ENCODE results near the gene HLA-DPB1.

HLA-DPB1 gene

GRCh38 chr6:33078442-33078841, 2.7 kb downstream of the HLA-DPB1 start:
- Histone ChIP-seq H3F3A (ENCODE audit: insufficient read depth, low read length) (no peaks in the 10 kb centered on the region), H3K27ac (ENCODE audit: low read length) (no peak overlapping the region), H3K4me3 (ENCODE audit: low read length) (no peak overlapping the region)

GRCh38 chr6:33078919-33079521, 3.2 kb downstream of the HLA-DPB1 start:
- DNase-seq: no peak
- Histone ChIP-seq H3K27ac (ENCODE audit: low read length) (no peak overlapping the region), H3K4me1 (ENCODE audit: low read length) (peaks cover 11% of the 10 kb centered on the region), H3K36me3 (replicated peaks; ENCODE audit: insufficient read depth, low read length) (no peaks in the 10 kb centered on the region), H3K79me2 (ENCODE audit: low read length) (no peaks in the 10 kb centered on the region), H3K4me3 (ENCODE audit: low read length) (no peak overlapping the region), H2AFZ (ENCODE audit: low read length) (no peak overlapping the region), H3K27me3 (replicated peaks; ENCODE audit: insufficient read depth, low read length) (no peaks in the 10 kb centered on the region), H3F3A (ENCODE audit: insufficient read depth, low read length) (no peaks in the 10 kb centered on the region), H3K9me2 (replicated peaks; ENCODE audit: insufficient read depth, low read length) (no peaks in the 10 kb centered on the region), H3K4me2 (ENCODE audit: low read depth, low read length) (no peak overlapping the region), H3K9ac (ENCODE audit: low read length) (no peak overlapping the region), H4K20me1 (ENCODE audit: insufficient read depth, low read length) (no peaks in the 10 kb centered on the region), H3K9me3 (replicated peaks; ENCODE audit: insufficient read depth, low read length) (no peaks in the 10 kb centered on the region)
- TF ChIP-seq CTCF (IDR thresholded peaks at IDR 0.05; ENCODE audit: low read length) (no peak), EZH2phosphoT487 (IDR thresholded peaks at IDR 0.05; ENCODE audit: low read length) (no peak)

More at GRCh38 chr6:33078442-33078841, 2.7 kb downstream of the HLA-DPB1 start:
- no peaks in the 10 kb centered on the region for H3K27me3 ChIP-seq (replicated peaks; ENCODE audit: insufficient read depth, low read length)
- H3K9ac ChIP-seq (ENCODE audit: low read length): no peak overlapping the region
- no peaks in the 10 kb centered on the region for H4K20me1 ChIP-seq (ENCODE audit: insufficient read depth, low read length)
- H3K36me3 ChIP-seq (replicated peaks; ENCODE audit: insufficient read depth, low read length): no peaks in the 10 kb centered on the region
- no peak overlapping the region for H2AFZ ChIP-seq (ENCODE audit: low read length)
- H3K9me3 ChIP-seq (replicated peaks; ENCODE audit: insufficient read depth, low read length): no peaks in the 10 kb centered on the region
- H3K9me2 ChIP-seq (replicated peaks; ENCODE audit: insufficient read depth, low read length): no peaks in the 10 kb centered on the region
- no peaks in the 10 kb centered on the region for H3K79me2 ChIP-seq (ENCODE audit: low read length)
- peaks cover 11% of the 10 kb centered on the region for H3K4me1 ChIP-seq (ENCODE audit: low read length)
- H3K4me2 ChIP-seq (ENCODE audit: low read depth, low read length): no peak overlapping the region
- DNase-seq: no peak
- TF ChIP-seq CTCF (IDR thresholded peaks at IDR 0.05; ENCODE audit: low read length): no peak
- no peak for TF ChIP-seq EZH2phosphoT487 (IDR thresholded peaks at IDR 0.05; ENCODE audit: low read length)
- TF ChIP-seq EZH2 (optimal IDR thresholded peaks at IDR 0.05; ENCODE audit: low read depth, low read length): no peak

- TF ChIP-seq CTCF (IDR thresholded peaks at IDR 0.05; ENCODE audit: low read length) (no peak), EZH2 (optimal IDR thresholded peaks at IDR 0.05; ENCODE audit: low read depth, low read length) (no peak), EZH2phosphoT487 (IDR thresholded peaks at IDR 0.05; ENCODE audit: low read length) (no peak)
- no peak for DNase-seq
- Histone ChIP-seq H3K27me3 (replicated peaks; ENCODE audit: insufficient read depth, low read length) (no peaks in the 10 kb centered on the region), H3K4me1 (ENCODE audit: low read length) (peaks cover 11% of the 10 kb centered on the region), H3K9me2 (replicated peaks; ENCODE audit: insufficient read depth, low read length) (no peaks in the 10 kb centered on the region), H4K20me1 (ENCODE audit: insufficient read depth, low read length) (no peaks in the 10 kb centered on the region), H3K4me2 (ENCODE audit: low read depth, low read length) (no peak overlapping the region), H3K9ac (ENCODE audit: low read length) (no peak overlapping the region), H3K9me3 (replicated peaks; ENCODE audit: insufficient read depth, low read length) (no peaks in the 10 kb centered on the region), H2AFZ (ENCODE audit: low read length) (no peak overlapping the region), H3K27ac (ENCODE audit: low read length) (no peak overlapping the region), H3K36me3 (replicated peaks; ENCODE audit: insufficient read depth, low read length) (no peaks in the 10 kb centered on the region), H3K79me2 (ENCODE audit: low read length) (no peaks in the 10 kb centered on the region), H3K4me3 (ENCODE audit: low read length) (no peak overlapping the region), H3F3A (ENCODE audit: insufficient read depth, low read length) (no peaks in the 10 kb centered on the region)
Observed at GRCh38 chr6:33079580-33079979, 3.8 kb downstream of the HLA-DPB1 start.
